ENCODE measurements around the gene MRGPRE.

The MRGPRE gene

GRCh38 chr11:3225826-3226750, 6.1 kb downstream of the MRGPRE start:
- DNase-seq, result no peak

- DNase-seq, result no peak
Measured at GRCh38 chr11:3225159-3225758, 7.0 kb downstream of the MRGPRE start.

- DNase-seq, result no peak
Measured at GRCh38 chr11:3224401-3225057, 7.7 kb downstream of the MRGPRE start.

GRCh38 chr11:3223932-3224381, 8.3 kb downstream of the MRGPRE start:
- DNase-seq, result no peak

- no peak for DNase-seq
Measured at GRCh38 chr11:3222941-3223915, 9.0 kb downstream of the MRGPRE start.

GRCh38 chr11:3222003-3222855, 10.0 kb downstream of the MRGPRE start:
- DNase-seq, result no peak

GRCh38 chr11:3221408-3222002, 10.7 kb downstream of the MRGPRE start:
- DNase-seq, result no peak

GRCh38 chr11:3220521-3221407, 11.5 kb downstream of the MRGPRE start:
- no peak for DNase-seq

GRCh38 chr11:3220101-3220500, 12.1 kb downstream of the MRGPRE start:
- DNase-seq, result no peak

GRCh38 chr11:3219281-3219892, 12.8 kb downstream of the MRGPRE start:
- no peak for DNase-seq

GRCh38 chr11:3218483-3219280, 13.5 kb downstream of the MRGPRE start, which contains the start of gene MRGPRG:
TSS of gene MRGPRG (minus strand) at chr11:3218813. CDS start at chr11:3218813, 0 bp downstream.
- no peak for DNase-seq

GRCh38 chr11:3217818-3218482, 14.3 kb downstream of the MRGPRE start:
- DNase-seq, result no peak

GRCh38 chr11:3216027-3216525, 16.1 kb downstream of the MRGPRE start:
- no peak for DNase-seq

- no peak for DNase-seq
Measured at GRCh38 chr11:3215346-3216026, 16.7 kb downstream of the MRGPRE start.

GRCh38 chr11:3214420-3214699, 17.9 kb downstream of the MRGPRE start:
- DNase-seq, result no peak

GRCh38 chr11:3213659-3214419, 18.4 kb downstream of the MRGPRE start:
- no peak for DNase-seq

GRCh38 chr11:3208272-3208671, 23.9 kb downstream of the MRGPRE start:
- DNase-seq, result no peak
